Astrocyte (in vitro differentiated cells and primary cell): Measurements from ENCODE around the gene AP2S1. TPM values are rescaled to one million over a fixed set of nuclear protein-coding genes. Genes with fewer than 3 reads are reported as not detected.
"Not testable (repeated sequence)": the region's sequence is repeated elsewhere in the genome, so short reads cannot be mapped to it uniquely, and the experiment has no call there.

Experiments used
- DNase-seq: peaks from one replicate; pipeline ENCODE4 v3.0.0-alpha.2; 2010; ENCODE audit warnings: low read depth
- FAIRE-seq: peaks from 2 replicates; lab custom pipeline; 2011; peaks lifted over from hg19 to GRCh38; lab: Jason Lieb, UNC
- H2AFZ ChIP-seq: 2 replicates; pipeline ENCODE4 v1.6.0; 2012; ENCODE audit warnings: low read depth, low read length, inconsistent platforms
- H3K27ac ChIP-seq: 2 replicates; pipeline ENCODE4 v1.5.1; 2011; ENCODE audit warnings: low read depth, low read length, inconsistent platforms
- H3K27me3 ChIP-seq: 2 replicates; pipeline ENCODE4 v1.6.0; 2011; ENCODE audit warnings: low read length, inconsistent platforms; ENCODE audit not compliant: insufficient read depth
- H3K36me3 ChIP-seq: 2 replicates; pipeline ENCODE4 v1.5.1; 2011; ENCODE audit warnings: low read length, inconsistent platforms; ENCODE audit not compliant: insufficient read depth
- H3K4me1 ChIP-seq: 2 replicates; pipeline ENCODE4 v1.5.1; 2011; ENCODE audit warnings: low read length, inconsistent platforms; ENCODE audit not compliant: insufficient read depth
- H3K4me2 ChIP-seq: 2 replicates; pipeline ENCODE4 v1.6.0; 2012; ENCODE audit warnings: low read length, inconsistent platforms
- H3K4me3 ChIP-seq: 2 replicates; pipeline ENCODE4 v1.5.1; 2011; ENCODE audit warnings: low read depth, mild to moderate bottlenecking, low read length, inconsistent platforms; ENCODE audit not compliant: insufficient read depth
- H3K79me2 ChIP-seq: 2 replicates; pipeline ENCODE4 v1.6.0; 2012; ENCODE audit warnings: mild to moderate bottlenecking, low read length, inconsistent platforms; ENCODE audit not compliant: insufficient read depth
- H3K9ac ChIP-seq: 2 replicates; pipeline ENCODE4 v1.6.0; 2012; ENCODE audit warnings: mild to moderate bottlenecking, low read length, inconsistent platforms
- H3K9me3 ChIP-seq: 2 replicates; pipeline ENCODE4 v1.5.1; 2012; ENCODE audit warnings: low read depth, mild to moderate bottlenecking, low read length, inconsistent platforms; ENCODE audit not compliant: insufficient read depth
- H4K20me1 ChIP-seq: 2 replicates; pipeline ENCODE4 v1.6.0; 2012; ENCODE audit warnings: low read length, inconsistent platforms; ENCODE audit not compliant: insufficient read depth
- H3K27ac Mint-ChIP-seq: one replicate; pipeline ENCODE4 v1.8.0; 2021; ENCODE audit warnings: mild to moderate bottlenecking, mixed read lengths; ENCODE audit not compliant: unreplicated experiment
- H3K27me3 Mint-ChIP-seq: one replicate; pipeline ENCODE4 v1.8.0; 2021; ENCODE audit warnings: low read depth, mixed read lengths; ENCODE audit not compliant: unreplicated experiment
- H3K36me3 Mint-ChIP-seq: one replicate; pipeline ENCODE4 v1.8.0; 2021; ENCODE audit warnings: low read depth, mixed read lengths; ENCODE audit not compliant: unreplicated experiment
- H3K4me1 Mint-ChIP-seq: one replicate; pipeline ENCODE4 v1.8.0; 2021; ENCODE audit warnings: low read depth, mixed read lengths; ENCODE audit not compliant: unreplicated experiment
- H3K4me3 Mint-ChIP-seq: one replicate; pipeline ENCODE4 v1.8.0; 2021; ENCODE audit warnings: mild to moderate bottlenecking, moderate library complexity, mixed read lengths; ENCODE audit not compliant: unreplicated experiment
- H3K9me3 Mint-ChIP-seq: one replicate; pipeline ENCODE4 v1.8.0; 2021; ENCODE audit warnings: mild to moderate bottlenecking, mixed read lengths; ENCODE audit not compliant: unreplicated experiment
- CTCF ChIP-seq: IDR thresholded peaks from 2 replicates; pipeline ENCODE4 v1.5.1; 2011; ENCODE audit warnings: low read depth, mild to moderate bottlenecking, inconsistent platforms, low read length, moderate library complexity; ENCODE audit not compliant: insufficient read depth
- EZH2 ChIP-seq: IDR thresholded peaks from 2 replicates; pipeline ENCODE4 v1.6.1; 2012; ENCODE audit warnings: mild to moderate bottlenecking, low read length, inconsistent platforms; ENCODE audit not compliant: insufficient read depth
- total RNA-seq: library from RNA; stranded (reverse); gene quantifications from 2 replicates; pipeline ENCODE4 v1.2.1, GENCODE V29; 2021

The AP2S1 gene
- total RNA-seq, 1 donor from 2014 or later = 278 TPM

- H3K9me3 Mint-ChIP-seq = no peaks in the 10 kb centered on the region
- Histone ChIP-seq H3K9ac (no peak overlapping the region), H3K4me1 (no peaks in the 10 kb centered on the region), H4K20me1 (no peaks in the 10 kb centered on the region), H3K9me3 (no peaks in the 10 kb centered on the region), H3K27ac (no peak overlapping the region), H3K79me2 (no peaks in the 10 kb centered on the region), H2AFZ (no peak overlapping the region), H3K27me3 (no peaks in the 10 kb centered on the region), H3K4me3 (no peak overlapping the region), H3K36me3 (no peaks in the 10 kb centered on the region), H3K4me2 (no peak overlapping the region)
- no peaks in the 10 kb centered on the region for H3K36me3 Mint-ChIP-seq
- no peak overlapping the region for H3K27ac Mint-ChIP-seq
- no peak overlapping the region for H3K4me3 Mint-ChIP-seq
- DNase-seq = no peak
- peaks cover 3% of the 10 kb centered on the region for H3K27me3 Mint-ChIP-seq
- no peak for TF ChIP-seq CTCF
- no peak for TF ChIP-seq EZH2
- H3K4me1 Mint-ChIP-seq = no peaks in the 10 kb centered on the region
- FAIRE-seq = no peak
Measured at GRCh38 chr19:46806656-46807055, 44.0 kb downstream of the AP2S1 start.

GRCh38 chr19:46804432-46804831 is 46.2 kb downstream of the AP2S1 start:
- H3K4me1 Mint-ChIP-seq, FAIRE-seq, H3K4me3 Mint-ChIP-seq, H3K27me3 ChIP-seq, H4K20me1 ChIP-seq, H3K4me3 ChIP-seq, H3K36me3 Mint-ChIP-seq, H3K36me3 ChIP-seq, H2AFZ ChIP-seq, H3K27ac ChIP-seq, H3K4me2 ChIP-seq, H3K79me2 ChIP-seq, H3K27ac Mint-ChIP-seq, H3K9me3 ChIP-seq, H3K4me1 ChIP-seq, H3K9ac ChIP-seq, H3K27me3 Mint-ChIP-seq, H3K9me3 Mint-ChIP-seq, DNase-seq: not testable (repeated sequence)

- H3K4me3 ChIP-seq = no peak overlapping the region
- no peak for TF ChIP-seq CTCF
- FAIRE-seq (no peak), DNase-seq (no peak)
- Mint-ChIP-seq H3K4me1 (no peaks in the 10 kb centered on the region), H3K27ac (no peak overlapping the region), H3K36me3 (no peaks in the 10 kb centered on the region), H3K4me3 (no peak overlapping the region), H3K9me3 (no peaks in the 10 kb centered on the region), H3K27me3 (peaks cover 3% of the 10 kb centered on the region)
- H3K9me3 ChIP-seq = no peaks in the 10 kb centered on the region
- no peaks in the 10 kb centered on the region for H3K36me3 ChIP-seq
- H4K20me1 ChIP-seq = no peaks in the 10 kb centered on the region
- no peak overlapping the region for H3K27ac ChIP-seq
- no peaks in the 10 kb centered on the region for H3K79me2 ChIP-seq
- H3K4me1 ChIP-seq = no peaks in the 10 kb centered on the region
- H3K4me2 ChIP-seq = no peak overlapping the region
- no peaks in the 10 kb centered on the region for H3K27me3 ChIP-seq
- no peak overlapping the region for H3K9ac ChIP-seq
- H2AFZ ChIP-seq = no peak overlapping the region
Measured at GRCh38 chr19:46803555-46803954, 47.1 kb downstream of the AP2S1 start.
